ENCODE data around the gene AFAP1. TPM values are rescaled to one million over a fixed set of nuclear protein-coding genes. Genes with fewer than 3 reads are reported as not detected.

AFAP1 gene
- total and polyA plus RNA-seq, 2 of the 8 experiments (the other 6 are each of a cell fraction or from before 2014, with no cell fraction given) = 3.6 to 18.2 TPM

DNA sequence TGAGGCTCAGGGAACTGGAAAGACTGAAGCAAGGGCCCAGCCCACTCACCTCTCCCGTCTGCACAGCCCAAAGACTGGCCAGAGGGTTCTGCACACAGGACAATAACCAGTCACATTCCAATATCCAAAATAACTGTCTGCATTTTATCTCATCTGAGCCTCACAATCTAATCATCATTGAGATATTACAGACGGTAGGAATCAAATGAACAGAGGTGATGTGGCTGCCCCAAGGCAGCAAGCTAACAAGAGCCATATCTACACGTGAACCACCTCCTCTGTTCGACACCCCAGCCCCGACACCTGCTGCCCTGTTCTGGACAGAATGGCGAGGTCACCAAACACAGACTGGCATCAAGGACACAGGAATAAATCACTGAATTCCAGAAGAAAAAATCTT lies 60.5 kb downstream of the AFAP1 start:
- H2BK120ac ChIP-seq (replicated peaks; ENCODE audit: low read depth, low read length) = no peak overlapping the region
- ChIA-PET CTCF (ENCODE audit: partially characterized antibody) (interaction anchor here (1.1 to 6.6 kb wide), 4 partner anchors 10 to 51 kb away, joined by 3 to 46 read pairs (median 24); no protein-coding TSS in a partner anchor), POLR2A (ENCODE audit: partially characterized antibody) (no interaction called here)
- TF ChIP-seq HDAC2 (IDR thresholded peaks at IDR 0.05; ENCODE audit: borderline replicate concordance in 1 of 2, low read depth in 2 of 2, low read length in 2 of 2) = no peak
- no peak for TF ChIP-seq SP4 (IDR thresholded peaks at IDR 0.05; ENCODE audit: low read length)
- no peak for TF ChIP-seq TEAD4 (IDR thresholded peaks at IDR 0.05; ENCODE audit: low read depth, low read length)
- TF ChIP-seq CEBPB (IDR thresholded peaks at IDR 0.05; ENCODE audit: low read depth, low read length) = no peak
- no peak for TF ChIP-seq GTF2F1 (IDR thresholded peaks at IDR 0.05; ENCODE audit: borderline replicate concordance, low read depth, low read length)
- TF ChIP-seq FOSL1 (IDR thresholded peaks at IDR 0.05; ENCODE audit: insufficient read depth, low read depth, low read length) = no peak
- no peak for TF ChIP-seq POLR2A (IDR thresholded peaks at IDR 0.05; ENCODE audit: control extremely low read depth in 1 of 2, low read depth in 2 of 2, low read length in 2 of 2)
- TF ChIP-seq SIRT6 (IDR thresholded peaks at IDR 0.05; ENCODE audit: low read length) = no peak
- no peak for TF ChIP-seq RNF2 (IDR thresholded peaks at IDR 0.05; ENCODE audit: borderline replicate concordance, low read depth, low read length, missing control alignments, poor library complexity, severe bottlenecking)
- no peak for TF ChIP-seq SAP30 (IDR thresholded peaks at IDR 0.05; ENCODE audit: insufficient read depth, insufficient replicate concordance, low read length)
- TF ChIP-seq KDM5A (IDR thresholded peaks at IDR 0.05; ENCODE audit: low read length) = no peak
- no peak for TF ChIP-seq CREB1 (IDR thresholded peaks at IDR 0.05)
- TF ChIP-seq RBBP5 (IDR thresholded peaks at IDR 0.05; ENCODE audit: borderline replicate concordance, low read depth, low read length) = no peak
- no peak for TF ChIP-seq TAF7 (optimal IDR thresholded peaks at IDR 0.05; ENCODE audit: borderline replicate concordance, low read depth, low read length)

More for the DNA sequence above, 60.5 kb downstream of the AFAP1 start:
- no peak overlapping the region for H3K18ac ChIP-seq (ENCODE audit: extremely low read depth, low read length)
- H3K79me2 ChIP-seq (ENCODE audit: control insufficient read depth in 1 of 2, insufficient read depth in 2 of 2, low read length in 2 of 2) = peaks cover 0 to 48% of the 10 kb centered on the region in 2 experiments; a peak in 2 of 4 replicates
- 85% methylated on average over 6 of the region's 6 CpGs; no CpG with 5 or more reads in 1 of the 2 experiments for WGBS, 2 experiments (ENCODE audit: extremely low coverage in 1 of 2, insufficient coverage in 1 of 2, insufficient read length in 1 of 2, insufficient replicate concordance in 2 of 2, low coverage in 1 of 2, low lambda C conversion rate in 2 of 2, missing lambda C conversion rate in 1 of 2)
- no peak overlapping the region for H4K8ac ChIP-seq (ENCODE audit: extremely low read depth, insufficient read depth, low read length)
- no peak overlapping the region for H3K27ac ChIP-seq (ENCODE audit: low read depth, low read length)
- no peak overlapping the region for H3K14ac ChIP-seq (ENCODE audit: insufficient read length)
- H3K79me1 ChIP-seq (ENCODE audit: low read depth, low read length) = peaks cover 3% of the 10 kb centered on the region; the same call in 1 of the 2 replicates
- no peak overlapping the region for H3K4ac ChIP-seq (replicated peaks; ENCODE audit: insufficient read length, low read depth, low read length)
- no peak overlapping the region for H4K5ac ChIP-seq (ENCODE audit: insufficient read length, low read depth, low read length)
- no peak overlapping the region for H2BK20ac ChIP-seq (ENCODE audit: low read length)
- H3K4me1 ChIP-seq (replicated peaks in 1 of 4; ENCODE audit: control insufficient read depth in 3 of 4, insufficient read depth in 4 of 4, low read length in 3 of 4) = peaks cover 0 to 3% (median 0%) of the 10 kb centered on the region in 4 experiments; a peak in 1 of 7 replicates
- FAIRE-seq (no peak), DNase-seq (ENCODE audit: low read depth in 1 of 2, low spot score in 2 of 2) (no peak)
- no peak overlapping the region for H3K23ac ChIP-seq (ENCODE audit: insufficient read length)
- no peak overlapping the region for H3K4me2 ChIP-seq (ENCODE audit: insufficient read depth in 1 of 2, low read depth in 2 of 2, low read length in 2 of 2)
- H3K9ac ChIP-seq (replicated peaks in 1 of 4; ENCODE audit: extremely low read depth in 1 of 4, low read depth in 3 of 4, low read length in 3 of 4) = no peak overlapping the region
- peaks cover under 1% of the 10 kb centered on the region in 2 experiments; a peak in 2 of 4 replicates for H3K9me3 ChIP-seq (ENCODE audit: insufficient read depth in 2 of 2, low read depth in 1 of 2, low read length in 1 of 2)
- no peak overlapping the region for H2AFZ ChIP-seq (ENCODE audit: low read length)
- no peak overlapping the region for H3K56ac ChIP-seq (replicated peaks; ENCODE audit: insufficient read length, low read depth, low read length)
- H2BK12ac ChIP-seq (ENCODE audit: low read depth, low read length) = no peak overlapping the region
- H2BK15ac ChIP-seq (ENCODE audit: low read length) = no peak overlapping the region
- H4K91ac ChIP-seq (replicated peaks; ENCODE audit: insufficient read length, low read length) = no peak overlapping the region
- no peaks in the 10 kb centered on the region for H3K36me3 ChIP-seq (ENCODE audit: control insufficient read depth in 2 of 4, insufficient read depth in 4 of 4, low read length in 3 of 4)
- no peaks in the 10 kb centered on the region for H3K23me2 ChIP-seq (ENCODE audit: low read depth, low read length)
- H3K27me3 ChIP-seq (replicated peaks in 1 of 4; ENCODE audit: control insufficient read depth in 3 of 4, extremely low read depth in 1 of 4, insufficient read depth in 3 of 4, low read length in 3 of 4) = no peaks in the 10 kb centered on the region
- peaks cover 0 to 2% of the 10 kb centered on the region in 2 experiments for H4K20me1 ChIP-seq (replicated peaks in 1 of 2; ENCODE audit: control insufficient read depth in 1 of 2, insufficient read depth in 2 of 2, low read length in 2 of 2)
- no peak overlapping the region for H2AK5ac ChIP-seq (ENCODE audit: low read depth, low read length)
- H3K4me3 ChIP-seq (ENCODE audit: extremely low read depth in 1 of 4, insufficient read depth in 2 of 4, low read depth in 3 of 4, low read length in 4 of 4) = no peak overlapping the region
- no peak overlapping the region for H2BK5ac ChIP-seq (ENCODE audit: low read depth, low read length)

Measured in H1 (cell line).